ENCODE measurements around the gene PTPN6.

GRCh38 chr12:6956021-6956727, 5.0 kb downstream of the PTPN6 start:
- TF ChIP-seq POLR2AphosphoS5 (IDR thresholded peaks at IDR 0.05) (no peak), CTCF (IDR thresholded peaks at IDR 0.05) (no peak)
